Measurements from ENCODE around the gene REXO1. TPM values are rescaled to one million over a fixed set of nuclear protein-coding genes. Genes with fewer than 3 reads are reported as not detected.

Gene REXO1
- total RNA-seq, 1 experiment from 2014 or later, result 56.8 TPM

DNA sequence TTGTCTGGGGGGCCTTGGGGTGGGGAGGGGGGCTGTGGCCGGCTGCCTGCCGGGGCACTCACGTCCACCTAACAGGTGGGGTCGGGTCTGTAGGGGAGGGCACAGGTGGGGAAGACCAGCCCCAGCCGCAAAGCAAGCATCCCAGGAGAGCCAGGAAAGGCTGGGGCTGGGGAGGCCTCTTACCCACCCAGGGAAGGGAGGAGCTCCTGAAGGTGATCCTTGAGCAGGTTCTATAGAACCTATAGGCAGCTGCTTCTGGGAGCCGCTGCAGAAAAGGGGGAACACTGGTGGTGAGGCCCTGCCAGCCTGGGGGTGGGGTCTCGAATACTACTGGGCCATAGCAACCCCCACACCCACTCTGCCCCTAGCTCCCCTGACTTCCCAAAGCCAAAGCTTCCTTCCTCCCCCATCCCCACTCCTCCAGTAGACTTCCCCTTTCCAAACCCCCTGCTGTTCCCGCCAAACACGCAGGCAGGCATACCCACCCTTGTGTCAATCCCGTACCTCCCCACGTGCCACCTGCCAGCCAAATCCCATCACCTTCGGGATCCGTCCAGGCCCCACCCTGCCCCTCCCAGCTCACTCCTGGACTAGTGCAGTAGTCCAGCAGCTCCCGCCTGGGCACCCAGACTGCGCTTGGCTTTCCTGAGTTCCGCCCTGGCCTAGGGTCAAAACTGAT lies 9.5 kb upstream of the REXO1 start:
- no peak for DNase-seq
- Histone ChIP-seq H3K18ac (ENCODE audit: insufficient read length, low read depth, low read length) (no peak overlapping the region), H4K91ac (ENCODE audit: insufficient read length, low read depth, low read length) (no peak overlapping the region), H3K9ac (ENCODE audit: extremely low read depth, insufficient read length, low read length) (no peak overlapping the region), H2BK15ac (ENCODE audit: low read depth, low read length) (no peak overlapping the region), H4K5ac (ENCODE audit: insufficient read length, low read depth, low read length) (no peak overlapping the region), H3T11ph (ENCODE audit: low read length) (no peak overlapping the region), H3K27me3 (ENCODE audit: insufficient read depth, low read length) (no peaks in the 10 kb centered on the region; the same call in 1 of the 2 replicates), H3K79me1 (ENCODE audit: insufficient read depth, low read depth, low read length, poor library complexity, severe bottlenecking) (peaks cover 14% of the 10 kb centered on the region), H3K27ac (ENCODE audit: insufficient read length, low read depth, low read length) (no peak overlapping the region), H2BK12ac (ENCODE audit: insufficient read length, low read depth, low read length) (no peak overlapping the region), H3K56ac (ENCODE audit: insufficient read length, low read depth, low read length) (no peak overlapping the region), H3K9me3 (ENCODE audit: control insufficient read depth, low read depth, low read length) (no peaks in the 10 kb centered on the region), H3K23ac (ENCODE audit: insufficient read length, low read depth, low read length) (no peak overlapping the region), H3K23me2 (ENCODE audit: insufficient read length, low read depth, low read length, poor library complexity, severe bottlenecking) (peaks cover 20% of the 10 kb centered on the region), H2BK5ac (ENCODE audit: insufficient read length, low read length) (no peak overlapping the region), H2AK5ac (ENCODE audit: insufficient read length, low read length) (no peak overlapping the region), H3K4me2 (ENCODE audit: insufficient read depth, insufficient read length, low read length) (peak overlapping the region; percentile 35), H3K4ac (ENCODE audit: low read depth, low read length) (no peak overlapping the region), H4K8ac (replicated peaks; ENCODE audit: insufficient read length, low read depth, low read length) (no peak overlapping the region), H2BK20ac (ENCODE audit: low read depth, low read length, poor library complexity, severe bottlenecking) (no peak overlapping the region), H3K79me2 (ENCODE audit: insufficient read depth, low read length) (peaks cover 36% of the 10 kb centered on the region; the same call in 1 of the 2 replicates), H2BK120ac (ENCODE audit: low read depth, low read length, poor library complexity, severe bottlenecking) (no peak overlapping the region), H2AFZ (ENCODE audit: low read length) (no peak overlapping the region), H3K14ac (ENCODE audit: insufficient read depth, low read length) (no peak overlapping the region; the same call in 1 of the 2 replicates), H4K20me1 (ENCODE audit: control insufficient read depth, insufficient read depth, insufficient read length) (no peaks in the 10 kb centered on the region), H3K4me1 (ENCODE audit: insufficient read depth, low read length) (peaks cover 7% of the 10 kb centered on the region; the same call in 1 of the 2 replicates)
- no peak overlapping the region for H3K27ac Mint-ChIP-seq
- H3K27me3 Mint-ChIP-seq (ENCODE audit: low read depth), result peaks cover 6% of the 10 kb centered on the region
- no peaks in the 10 kb centered on the region; a peak in 1 of 5 replicates for H3K9me3 Mint-ChIP-seq
- peaks cover 0 to 4% (median 0%) of the 10 kb centered on the region in 3 experiments; a peak in 2 of 7 replicates for H3K36me3 Mint-ChIP-seq (ENCODE audit: insufficient read depth in 1 of 3, low read depth in 3 of 3)
- WGBS (ENCODE audit: extremely low coverage, insufficient read length, low lambda C conversion rate), result no CpG with 5 or more reads among the region's 16 CpGs
- TF ChIP-seq, protein P1, sequence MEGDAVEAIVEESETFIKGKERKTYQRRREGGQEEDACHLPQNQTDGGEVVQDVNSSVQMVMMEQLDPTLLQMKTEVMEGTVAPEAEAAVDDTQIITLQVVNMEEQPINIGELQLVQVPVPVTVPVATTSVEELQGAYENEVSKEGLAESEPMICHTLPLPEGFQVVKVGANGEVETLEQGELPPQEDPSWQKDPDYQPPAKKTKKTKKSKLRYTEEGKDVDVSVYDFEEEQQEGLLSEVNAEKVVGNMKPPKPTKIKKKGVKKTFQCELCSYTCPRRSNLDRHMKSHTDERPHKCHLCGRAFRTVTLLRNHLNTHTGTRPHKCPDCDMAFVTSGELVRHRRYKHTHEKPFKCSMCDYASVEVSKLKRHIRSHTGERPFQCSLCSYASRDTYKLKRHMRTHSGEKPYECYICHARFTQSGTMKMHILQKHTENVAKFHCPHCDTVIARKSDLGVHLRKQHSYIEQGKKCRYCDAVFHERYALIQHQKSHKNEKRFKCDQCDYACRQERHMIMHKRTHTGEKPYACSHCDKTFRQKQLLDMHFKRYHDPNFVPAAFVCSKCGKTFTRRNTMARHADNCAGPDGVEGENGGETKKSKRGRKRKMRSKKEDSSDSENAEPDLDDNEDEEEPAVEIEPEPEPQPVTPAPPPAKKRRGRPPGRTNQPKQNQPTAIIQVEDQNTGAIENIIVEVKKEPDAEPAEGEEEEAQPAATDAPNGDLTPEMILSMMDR (conservative IDR thresholded peaks at IDR 0.05), result no peak
- H3K4me3 Mint-ChIP-seq, result peak overlapping the region; percentile 38 to 68; a peak in 4 of 5 replicates
- peaks cover 43 to 72% of the 10 kb centered on the region in 2 experiments for H3K4me1 Mint-ChIP-seq
